PFSK-1 (cell line): ENCODE results near the gene MRPL19.

Source experiments
- FOXP2 ChIP-seq: optimal IDR thresholded peaks from 2 replicates; pipeline ENCODE3; 2011; ENCODE audit warnings: borderline replicate concordance, control low read depth, inconsistent platforms; ENCODE audit not compliant: insufficient read depth; ENCODE audit errors: extremely low read length, extremely low read depth
- POLR2AphosphoS5 ChIP-seq: IDR thresholded peaks from 2 replicates; pipeline ENCODE4 v1.6.1; 2012; ENCODE audit warnings: low read depth, mild to moderate bottlenecking, control low read depth, low read length, moderate library complexity
- SIN3A ChIP-seq: IDR thresholded peaks from 2 replicates; pipeline ENCODE4 v1.6.1; 2012; ENCODE audit warnings: mild to moderate bottlenecking, low read length, moderate library complexity, borderline replicate concordance; ENCODE audit not compliant: insufficient read depth
- TAF1 ChIP-seq: IDR thresholded peaks from 2 replicates; pipeline ENCODE4 v1.6.1; 2012; ENCODE audit warnings: low read length, control low read depth, borderline replicate concordance; ENCODE audit not compliant: insufficient read depth
- TF ChIP-seq, protein P1 (sequence below), 2 experiments: IDR thresholded peaks; 2 replicates each; pipeline versions ENCODE4 v1.6.1 to v1.8.0; 2011 to 2012; ENCODE audit warnings: low read depth in 2 of 2, low read length in 2 of 2, control low read depth in 1 of 2, inconsistent platforms in 1 of 2, mild to moderate bottlenecking in 1 of 2, moderate library complexity in 1 of 2; ENCODE audit not compliant: insufficient read depth in 1 of 2

The MRPL19 gene

DNA sequence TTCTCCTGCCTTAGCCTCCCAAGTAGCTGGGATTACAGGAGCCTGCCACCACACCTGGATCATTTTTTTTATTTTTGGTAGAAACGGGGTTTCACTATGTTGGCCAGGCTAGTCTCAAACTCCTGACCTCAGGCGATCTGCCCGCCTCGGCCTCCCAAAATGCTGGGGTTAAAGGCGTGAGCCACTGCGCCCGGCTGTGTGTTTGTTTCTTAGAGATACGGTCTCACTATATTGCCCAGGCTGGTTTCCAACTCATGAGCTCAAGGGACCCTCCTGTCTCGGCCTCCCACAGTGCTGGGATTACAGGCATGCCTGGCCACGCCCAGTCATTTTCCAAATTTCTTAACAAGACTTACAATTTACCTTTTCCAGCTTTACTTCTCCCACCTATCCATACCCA lies 940 bp upstream of the MRPL19 start:
- TF ChIP-seq TAF1: no peak
- TF ChIP-seq SIN3A: no peak
- TF ChIP-seq, protein P1, sequence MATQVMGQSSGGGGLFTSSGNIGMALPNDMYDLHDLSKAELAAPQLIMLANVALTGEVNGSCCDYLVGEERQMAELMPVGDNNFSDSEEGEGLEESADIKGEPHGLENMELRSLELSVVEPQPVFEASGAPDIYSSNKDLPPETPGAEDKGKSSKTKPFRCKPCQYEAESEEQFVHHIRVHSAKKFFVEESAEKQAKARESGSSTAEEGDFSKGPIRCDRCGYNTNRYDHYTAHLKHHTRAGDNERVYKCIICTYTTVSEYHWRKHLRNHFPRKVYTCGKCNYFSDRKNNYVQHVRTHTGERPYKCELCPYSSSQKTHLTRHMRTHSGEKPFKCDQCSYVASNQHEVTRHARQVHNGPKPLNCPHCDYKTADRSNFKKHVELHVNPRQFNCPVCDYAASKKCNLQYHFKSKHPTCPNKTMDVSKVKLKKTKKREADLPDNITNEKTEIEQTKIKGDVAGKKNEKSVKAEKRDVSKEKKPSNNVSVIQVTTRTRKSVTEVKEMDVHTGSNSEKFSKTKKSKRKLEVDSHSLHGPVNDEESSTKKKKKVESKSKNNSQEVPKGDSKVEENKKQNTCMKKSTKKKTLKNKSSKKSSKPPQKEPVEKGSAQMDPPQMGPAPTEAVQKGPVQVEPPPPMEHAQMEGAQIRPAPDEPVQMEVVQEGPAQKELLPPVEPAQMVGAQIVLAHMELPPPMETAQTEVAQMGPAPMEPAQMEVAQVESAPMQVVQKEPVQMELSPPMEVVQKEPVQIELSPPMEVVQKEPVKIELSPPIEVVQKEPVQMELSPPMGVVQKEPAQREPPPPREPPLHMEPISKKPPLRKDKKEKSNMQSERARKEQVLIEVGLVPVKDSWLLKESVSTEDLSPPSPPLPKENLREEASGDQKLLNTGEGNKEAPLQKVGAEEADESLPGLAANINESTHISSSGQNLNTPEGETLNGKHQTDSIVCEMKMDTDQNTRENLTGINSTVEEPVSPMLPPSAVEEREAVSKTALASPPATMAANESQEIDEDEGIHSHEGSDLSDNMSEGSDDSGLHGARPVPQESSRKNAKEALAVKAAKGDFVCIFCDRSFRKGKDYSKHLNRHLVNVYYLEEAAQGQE (IDR thresholded peaks at IDR 0.05; ENCODE audit: insufficient read depth in 1 of 2, low read depth in 2 of 2, low read length in 2 of 2): no peak
- TF ChIP-seq FOXP2: no peak
- no peak for TF ChIP-seq POLR2AphosphoS5

- TF ChIP-seq TAF1 (no peak), SIN3A (no peak), POLR2AphosphoS5 (no peak), FOXP2 (no peak)
- TF ChIP-seq, protein P1 (IDR thresholded peaks at IDR 0.05; ENCODE audit: insufficient read depth in 1 of 2, low read depth in 2 of 2, low read length in 2 of 2): no peak
Measured at GRCh38 chr2:75646090-75646582, 447 bp upstream of the MRPL19 start.

GRCh38 chr2:75647771-75648170 lies 1.2 kb downstream of the MRPL19 start:
- TF ChIP-seq TAF1 (no peak), POLR2AphosphoS5 (no peak), FOXP2 (no peak), SIN3A (no peak)
- TF ChIP-seq, protein P1 (IDR thresholded peaks at IDR 0.05; ENCODE audit: insufficient read depth in 1 of 2, low read depth in 2 of 2, low read length in 2 of 2): no peak

DNA sequence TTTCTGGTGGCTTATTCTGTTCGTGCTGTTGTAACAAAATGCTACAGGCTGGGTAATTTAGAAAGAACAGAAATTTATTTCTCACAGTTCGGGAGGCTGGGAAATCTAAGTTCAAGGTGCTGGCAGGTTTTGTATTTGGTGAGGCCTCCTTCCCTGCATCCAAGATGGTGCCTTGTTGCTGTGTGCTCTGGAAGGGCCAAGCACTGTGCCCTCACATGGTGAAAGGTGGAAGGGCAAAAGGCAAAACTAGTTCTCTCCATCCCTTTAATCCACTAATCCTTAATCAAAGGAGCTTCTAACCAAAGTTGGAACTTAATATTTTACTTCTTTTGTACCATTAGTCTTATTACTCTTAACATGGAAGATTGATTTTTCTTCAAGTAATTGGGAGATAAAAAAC lies 7.4 kb downstream of the MRPL19 start:
- TF ChIP-seq TAF1 (no peak), POLR2AphosphoS5 (no peak), SIN3A (no peak), FOXP2 (no peak)
- TF ChIP-seq, protein P1 (IDR thresholded peaks at IDR 0.05; ENCODE audit: insufficient read depth in 1 of 2, low read depth in 2 of 2, low read length in 2 of 2): no peak

DNA sequence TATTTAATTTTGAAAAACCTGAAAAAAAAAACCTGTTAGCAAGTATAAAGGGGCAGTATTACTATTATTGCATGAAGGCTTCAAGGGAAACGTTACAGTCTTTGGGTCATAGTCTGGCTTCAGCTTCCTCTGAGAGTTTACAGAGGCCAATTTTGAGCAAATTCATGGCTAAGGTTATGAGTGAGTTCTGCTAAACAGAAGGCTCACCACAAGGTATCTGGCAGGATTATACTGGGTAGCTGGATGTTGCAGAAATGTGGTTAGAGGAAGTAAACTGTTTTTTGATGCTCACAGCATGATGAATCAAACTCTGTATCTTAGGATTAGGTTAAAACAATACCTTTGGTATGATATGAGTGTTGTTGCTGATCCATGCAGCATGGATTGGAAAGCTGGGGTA lies 9.3 kb downstream of the MRPL19 start:
- TF ChIP-seq TAF1 (no peak), SIN3A (no peak)
- TF ChIP-seq, protein P1 (IDR thresholded peaks at IDR 0.05; ENCODE audit: insufficient read depth in 1 of 2, low read depth in 2 of 2, low read length in 2 of 2): no peak
